22Rv1 (cell line): ENCODE data around the gene DEUP1.

Experiments
- H3K27ac ChIP-seq: fragments of 450-650 bp; 2 replicates; pipeline ENCODE4 v1.5.1; 2017
- ZFX ChIP-seq: fragments of 450-650 bp; IDR thresholded peaks from 2 replicates; pipeline ENCODE4 v1.6.1; 2017; ENCODE audit warnings: antibody characterized with exemption, borderline replicate concordance
- TF ChIP-seq, protein P1 (sequence below): fragments of 450-650 bp; IDR thresholded peaks from 2 replicates; pipeline ENCODE4 v1.5.1; 2017; ENCODE audit warnings: mild to moderate bottlenecking

DEUP1 gene

DNA sequence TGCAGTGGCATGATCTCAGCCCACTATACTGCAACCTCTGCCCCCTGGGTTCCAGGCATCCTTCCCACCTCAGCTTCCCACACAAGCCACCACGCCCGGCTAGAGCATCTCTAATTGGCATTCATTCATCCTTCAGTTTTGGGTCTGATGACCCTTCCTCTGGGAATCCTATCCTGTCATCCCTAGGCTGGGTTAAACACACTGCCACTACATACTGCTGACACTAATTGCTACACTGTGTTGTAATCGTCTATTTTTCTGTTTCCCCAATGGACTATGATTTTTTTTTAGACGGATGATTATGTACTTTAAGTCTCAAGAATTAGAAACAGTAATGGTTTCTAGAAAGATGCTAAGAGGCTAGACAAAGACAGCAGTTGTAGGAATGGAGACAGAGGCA is 62.8 kb downstream of the DEUP1 start:
- no peak for TF ChIP-seq ZFX
- TF ChIP-seq, protein P1, sequence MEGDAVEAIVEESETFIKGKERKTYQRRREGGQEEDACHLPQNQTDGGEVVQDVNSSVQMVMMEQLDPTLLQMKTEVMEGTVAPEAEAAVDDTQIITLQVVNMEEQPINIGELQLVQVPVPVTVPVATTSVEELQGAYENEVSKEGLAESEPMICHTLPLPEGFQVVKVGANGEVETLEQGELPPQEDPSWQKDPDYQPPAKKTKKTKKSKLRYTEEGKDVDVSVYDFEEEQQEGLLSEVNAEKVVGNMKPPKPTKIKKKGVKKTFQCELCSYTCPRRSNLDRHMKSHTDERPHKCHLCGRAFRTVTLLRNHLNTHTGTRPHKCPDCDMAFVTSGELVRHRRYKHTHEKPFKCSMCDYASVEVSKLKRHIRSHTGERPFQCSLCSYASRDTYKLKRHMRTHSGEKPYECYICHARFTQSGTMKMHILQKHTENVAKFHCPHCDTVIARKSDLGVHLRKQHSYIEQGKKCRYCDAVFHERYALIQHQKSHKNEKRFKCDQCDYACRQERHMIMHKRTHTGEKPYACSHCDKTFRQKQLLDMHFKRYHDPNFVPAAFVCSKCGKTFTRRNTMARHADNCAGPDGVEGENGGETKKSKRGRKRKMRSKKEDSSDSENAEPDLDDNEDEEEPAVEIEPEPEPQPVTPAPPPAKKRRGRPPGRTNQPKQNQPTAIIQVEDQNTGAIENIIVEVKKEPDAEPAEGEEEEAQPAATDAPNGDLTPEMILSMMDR = no peak
- H3K27ac ChIP-seq = no peak overlapping the region

DNA sequence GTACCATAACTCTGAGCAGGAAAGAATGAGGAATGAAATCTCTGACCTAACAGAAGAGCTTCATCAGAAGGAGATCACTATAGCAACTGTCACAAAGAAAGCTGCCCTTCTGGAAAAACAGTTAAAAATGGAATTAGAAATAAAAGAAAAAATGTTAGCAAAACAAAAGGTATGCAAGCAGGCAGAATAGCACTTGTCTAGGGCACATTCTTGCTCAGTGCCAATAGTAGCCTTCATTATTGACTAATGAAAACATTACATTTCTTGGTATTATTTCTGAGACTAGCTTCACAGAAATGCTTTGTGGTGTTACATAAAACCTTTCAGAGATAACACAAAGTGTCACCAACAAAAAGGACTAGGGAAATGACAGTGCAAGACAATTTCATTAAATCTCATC is 63.9 kb downstream of the DEUP1 start:
- H3K27ac ChIP-seq = no peak overlapping the region
- TF ChIP-seq ZFX = no peak
- TF ChIP-seq, protein P1 = no peak

DNA sequence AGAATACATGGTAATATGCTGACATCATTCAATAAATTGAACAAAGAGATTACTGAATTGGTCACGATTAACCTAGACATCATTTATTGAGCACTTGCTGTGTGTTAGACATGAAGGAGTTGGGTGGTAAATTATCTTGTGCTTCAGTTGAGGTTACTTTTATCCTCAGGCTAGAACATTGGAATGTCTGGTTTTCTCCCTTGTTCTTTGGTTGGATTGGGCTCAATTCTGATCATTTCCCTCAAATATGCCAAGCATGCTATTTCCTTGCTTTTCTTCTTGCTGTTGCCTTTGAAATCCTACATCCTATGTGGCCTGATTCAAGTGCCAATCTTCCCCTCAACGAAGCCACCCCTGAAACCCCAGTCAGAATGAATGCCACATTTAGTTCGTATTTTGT is 65.8 kb downstream of the DEUP1 start:
- TF ChIP-seq, protein P1 = no peak
- TF ChIP-seq ZFX = no peak
- no peak overlapping the region for H3K27ac ChIP-seq

DNA sequence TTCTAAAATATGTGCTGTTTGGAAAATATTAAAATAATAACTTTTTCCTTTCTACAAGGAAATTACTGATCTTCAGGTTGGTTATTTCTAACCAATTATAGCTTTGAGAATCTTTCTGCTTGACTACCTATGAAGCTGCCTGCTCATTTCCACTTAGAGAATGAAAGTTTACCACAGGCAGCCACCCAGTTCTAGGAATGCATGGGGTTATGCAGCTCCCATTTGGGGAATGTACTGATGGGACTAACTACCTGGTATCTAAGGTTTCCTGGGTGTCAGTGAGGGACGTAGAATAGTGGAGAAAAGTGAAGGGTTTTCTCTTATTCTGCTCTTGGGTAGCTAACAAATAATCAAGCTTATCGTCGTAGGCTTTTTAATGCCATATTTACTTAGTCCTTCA is 73.4 kb downstream of the DEUP1 start:
- no peak overlapping the region for H3K27ac ChIP-seq
- TF ChIP-seq ZFX = no peak
- TF ChIP-seq, protein P1 = no peak

DNA sequence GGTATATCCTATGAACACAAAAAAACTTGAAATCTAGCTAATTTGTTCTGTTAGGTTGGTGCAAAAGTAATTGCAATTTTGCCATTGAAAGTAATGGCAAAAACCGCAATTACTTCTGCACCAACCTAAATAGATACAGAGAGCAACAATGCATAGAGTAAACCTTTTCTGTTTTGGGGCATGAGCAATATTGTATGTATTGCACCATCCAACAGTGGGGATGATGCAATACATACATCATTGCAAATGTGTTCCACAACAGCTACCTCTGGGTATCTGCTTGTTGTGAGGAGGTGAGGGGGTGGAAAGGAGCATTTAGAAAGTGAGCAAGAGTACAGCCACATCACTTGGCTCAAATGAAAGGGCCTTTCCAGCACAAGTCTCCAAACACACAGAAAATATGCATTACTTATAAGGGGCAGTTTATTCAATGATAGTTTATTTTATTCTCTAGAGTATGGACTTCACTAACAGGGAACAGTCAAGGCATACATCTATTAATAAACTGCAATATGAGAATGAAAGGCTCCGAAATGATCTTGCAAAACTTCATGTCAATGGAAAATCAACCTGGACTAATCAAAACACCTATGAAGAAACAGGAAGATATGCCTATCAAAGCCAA is 77.3 kb downstream of the DEUP1 start:
- H3K27ac ChIP-seq = no peak overlapping the region
- TF ChIP-seq ZFX = no peak
- TF ChIP-seq, protein P1 = no peak

DNA sequence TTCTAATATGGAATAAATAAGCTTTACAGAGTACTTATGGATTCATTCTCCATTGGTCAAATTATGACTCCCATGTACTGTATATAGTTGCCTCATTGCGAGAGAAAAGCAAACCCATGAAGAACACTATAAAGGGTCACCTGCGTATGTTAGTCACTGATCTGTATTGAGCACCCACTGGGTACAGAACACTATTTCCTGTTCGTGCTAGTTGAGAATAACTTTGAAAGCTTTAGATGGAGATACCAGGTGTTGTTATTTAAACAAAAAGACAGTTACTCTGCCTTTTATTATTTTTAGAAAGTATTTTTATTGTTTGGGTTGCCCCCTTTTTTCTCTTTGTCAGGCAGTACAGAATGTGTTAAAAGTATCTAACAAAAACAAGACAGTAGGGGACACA is 79.9 kb downstream of the DEUP1 start:
- H3K27ac ChIP-seq = no peak overlapping the region
- TF ChIP-seq, protein P1 = no peak
- TF ChIP-seq ZFX = no peak

DNA sequence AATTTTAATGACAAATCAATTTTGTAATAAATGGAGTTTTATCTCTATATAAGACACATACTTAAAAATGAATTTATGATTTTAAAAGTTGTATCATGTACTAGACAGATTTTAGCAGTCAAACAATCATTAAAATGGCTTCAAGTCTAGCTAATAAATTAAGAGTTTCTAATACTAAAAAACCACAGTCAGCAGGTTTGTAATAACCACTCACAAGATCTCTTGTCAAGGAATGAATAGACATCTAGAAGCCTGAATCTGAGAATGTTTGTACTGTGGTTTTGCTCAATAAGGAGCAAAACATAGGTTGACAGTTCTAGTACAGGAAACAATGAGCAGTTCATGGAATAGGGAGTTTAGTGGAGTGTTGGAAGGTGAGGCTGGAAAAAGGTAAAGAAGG is 81.2 kb downstream of the DEUP1 start:
- TF ChIP-seq ZFX = no peak
- TF ChIP-seq, protein P1 = no peak

More for the DNA sequence above, 81.2 kb downstream of the DEUP1 start:
- no peak overlapping the region for H3K27ac ChIP-seq
